Peyer's patch (tissue), 4 donors: Measurements from ENCODE around the gene RASAL2. TPM values are rescaled to one million over a fixed set of nuclear protein-coding genes. Genes with fewer than 3 reads are reported as not detected.

Experiments
- DNase-seq, 3 donors: peaks; one replicate each; pipeline ENCODE4 v3.0.0-alpha.2; 2017 to 2019
- H3K27ac ChIP-seq, 4 donors: fragments of 200-600 bp; sonication (generic); one replicate each; pipeline ENCODE4 v1.5.1; 2016 to 2019
- H3K27me3 ChIP-seq, 2 donors: fragments of 200-600 bp; sonication (generic); one replicate each; pipeline ENCODE4 v1.5.1; 2019
- H3K36me3 ChIP-seq, 3 donors: fragments of 200-600 bp; sonication (generic); one replicate each; pipeline ENCODE4 v1.5.1; 2016 to 2019
- H3K4me1 ChIP-seq, 4 donors: fragments of 200-600 bp; sonication (generic); one replicate each; pipeline ENCODE4 v1.5.1; 2016 to 2019
- H3K4me3 ChIP-seq, 4 donors: fragments of 200-600 bp; sonication (generic); 1 replicate in 3 of 4; 2 replicates in 1 of 4; pipeline ENCODE4 v1.5.1; 2016 to 2019; ENCODE audit warnings: mild to moderate bottlenecking in 1 of 4
- H3K9me3 ChIP-seq, 4 donors: fragments of 200-600 bp; sonication (generic); one replicate each; pipeline ENCODE4 v1.5.1; 2016 to 2019; ENCODE audit warnings: mild to moderate bottlenecking in 1 of 4
- CTCF ChIP-seq, 6 experiments: fragments of 450-650 bp in 4 of 6; fragments of 200-600 bp in 2 of 6; sonication (generic) in 1 of 6; IDR thresholded peaks; one replicate each; pipeline ENCODE4 v1.5.1; 2017 to 2019; ENCODE audit warnings: antibody characterized with exemption in 6 of 6, mild to moderate bottlenecking in 3 of 6, moderate library complexity in 1 of 6
- POLR2A ChIP-seq, 2 donors: fragments of 450-650 bp; IDR thresholded peaks; one replicate each; pipeline ENCODE4 v1.5.1; 2017; ENCODE audit warnings: antibody characterized with exemption in 2 of 2, mild to moderate bottlenecking in 2 of 2, moderate library complexity in 2 of 2
- total RNA-seq, 4 donors: library from RNA; depleted of rRNA; stranded (reverse); fragments of >200 nt; gene quantifications; one replicate each; pipeline ENCODE4 v1.1.0, GENCODE V29; 2016

The RASAL2 gene
- total RNA-seq, 4 donors from 2014 or later = 10.2 to 35.5 (median 20.0) TPM

- H3K36me3 ChIP-seq = no peaks in the 10 kb centered on the region
- H3K9me3 ChIP-seq = no peaks in the 10 kb centered on the region
- TF ChIP-seq CTCF (IDR thresholded peaks at IDR 0.05) (no peak), POLR2A (IDR thresholded peaks at IDR 0.05) (no peak)
- H3K27me3 ChIP-seq = no peaks in the 10 kb centered on the region
- no peak overlapping the region for H3K27ac ChIP-seq
- no peak for DNase-seq
- H3K4me1 ChIP-seq = peaks cover 0 to 9% (median 0%) of the 10 kb centered on the region in 4 donors
- no peak overlapping the region for H3K4me3 ChIP-seq
Measured at GRCh38 chr1:178065250-178065649, 28.7 kb upstream of the RASAL2 start.

GRCh38 chr1:178066296-178066907, 27.5 kb upstream of the RASAL2 start:
- no peak for DNase-seq
- Histone ChIP-seq H3K27ac (no peak overlapping the region), H3K4me3 (no peak overlapping the region), H3K36me3 (no peaks in the 10 kb centered on the region), H3K4me1 (peaks cover 0 to 2% (median 0%) of the 10 kb centered on the region in 4 donors), H3K9me3 (no peaks in the 10 kb centered on the region), H3K27me3 (no peaks in the 10 kb centered on the region)
- TF ChIP-seq CTCF (IDR thresholded peaks at IDR 0.05) (no peak), POLR2A (IDR thresholded peaks at IDR 0.05) (no peak)

DNA sequence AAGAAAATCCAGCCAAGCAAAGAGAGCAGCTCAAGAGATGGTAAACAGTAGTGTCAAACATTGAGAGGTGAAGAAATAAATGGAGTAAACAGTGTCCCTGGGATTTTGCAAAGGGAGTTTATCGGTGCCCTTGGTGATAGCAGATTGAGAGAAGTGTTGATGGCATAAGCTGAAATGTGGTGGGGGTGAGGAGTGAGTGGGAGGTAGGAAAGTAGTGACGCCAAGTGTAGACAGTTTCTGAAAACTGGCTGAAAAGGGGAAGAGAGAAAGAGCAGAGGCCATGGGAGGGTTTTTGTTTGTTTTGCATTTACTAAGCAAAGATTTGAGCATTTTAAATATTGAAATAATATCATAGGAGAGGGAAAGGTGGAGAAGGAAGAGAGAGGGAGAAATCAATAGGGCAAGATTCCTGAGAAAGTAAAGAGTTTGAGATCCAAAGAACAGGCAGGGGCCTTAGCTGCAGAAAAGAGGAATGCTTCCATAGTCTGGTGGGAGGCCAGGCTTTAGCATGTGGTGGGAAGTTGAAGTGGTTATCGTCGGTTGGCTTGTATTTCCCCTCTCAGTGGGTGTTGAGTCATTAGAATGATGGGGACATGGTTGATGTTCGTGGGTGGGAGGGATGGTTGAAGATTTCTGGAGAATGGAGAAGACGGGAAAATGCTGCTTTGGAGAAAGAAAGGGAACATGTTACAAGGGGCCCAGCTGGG, 26.8 kb upstream of the RASAL2 start:
- no peaks in the 10 kb centered on the region for H3K9me3 ChIP-seq
- H3K27ac ChIP-seq = no peak overlapping the region
- H3K27me3 ChIP-seq = no peaks in the 10 kb centered on the region
- no peak for TF ChIP-seq POLR2A (IDR thresholded peaks at IDR 0.05)
- TF ChIP-seq CTCF (IDR thresholded peaks at IDR 0.05) = no peak
- no peak for DNase-seq
- H3K4me3 ChIP-seq = no peak overlapping the region
- no peaks in the 10 kb centered on the region for H3K4me1 ChIP-seq
- H3K36me3 ChIP-seq = no peaks in the 10 kb centered on the region

GRCh38 chr1:178071811-178072210, 22.1 kb upstream of the RASAL2 start:
- H3K4me3 ChIP-seq = no peak overlapping the region
- no peak overlapping the region for H3K27ac ChIP-seq
- TF ChIP-seq POLR2A (IDR thresholded peaks at IDR 0.05) (no peak), CTCF (IDR thresholded peaks at IDR 0.05) (no peak)
- no peaks in the 10 kb centered on the region for H3K27me3 ChIP-seq
- H3K4me1 ChIP-seq = no peaks in the 10 kb centered on the region
- H3K9me3 ChIP-seq = no peaks in the 10 kb centered on the region
- DNase-seq = no peak
- no peaks in the 10 kb centered on the region for H3K36me3 ChIP-seq

GRCh38 chr1:178072326-178072725, 21.6 kb upstream of the RASAL2 start:
- no peaks in the 10 kb centered on the region for H3K27me3 ChIP-seq
- no peaks in the 10 kb centered on the region for H3K9me3 ChIP-seq
- no peak overlapping the region for H3K27ac ChIP-seq
- no peaks in the 10 kb centered on the region for H3K36me3 ChIP-seq
- no peak overlapping the region for H3K4me3 ChIP-seq
- no peak for DNase-seq
- TF ChIP-seq CTCF (IDR thresholded peaks at IDR 0.05) (no peak), POLR2A (IDR thresholded peaks at IDR 0.05) (no peak)
- no peaks in the 10 kb centered on the region for H3K4me1 ChIP-seq
